HK-2 (cell line): ENCODE data around the gene POF1B.
A peak's percentile ranks its signal among the peaks of the same experiment; 100 is the strongest.

Source experiments
- DNase-seq: peaks from one replicate; pipeline ENCODE4 v3.0.0-alpha.2; 2018; ENCODE audit not compliant: unreplicated experiment

Gene POF1B

DNA sequence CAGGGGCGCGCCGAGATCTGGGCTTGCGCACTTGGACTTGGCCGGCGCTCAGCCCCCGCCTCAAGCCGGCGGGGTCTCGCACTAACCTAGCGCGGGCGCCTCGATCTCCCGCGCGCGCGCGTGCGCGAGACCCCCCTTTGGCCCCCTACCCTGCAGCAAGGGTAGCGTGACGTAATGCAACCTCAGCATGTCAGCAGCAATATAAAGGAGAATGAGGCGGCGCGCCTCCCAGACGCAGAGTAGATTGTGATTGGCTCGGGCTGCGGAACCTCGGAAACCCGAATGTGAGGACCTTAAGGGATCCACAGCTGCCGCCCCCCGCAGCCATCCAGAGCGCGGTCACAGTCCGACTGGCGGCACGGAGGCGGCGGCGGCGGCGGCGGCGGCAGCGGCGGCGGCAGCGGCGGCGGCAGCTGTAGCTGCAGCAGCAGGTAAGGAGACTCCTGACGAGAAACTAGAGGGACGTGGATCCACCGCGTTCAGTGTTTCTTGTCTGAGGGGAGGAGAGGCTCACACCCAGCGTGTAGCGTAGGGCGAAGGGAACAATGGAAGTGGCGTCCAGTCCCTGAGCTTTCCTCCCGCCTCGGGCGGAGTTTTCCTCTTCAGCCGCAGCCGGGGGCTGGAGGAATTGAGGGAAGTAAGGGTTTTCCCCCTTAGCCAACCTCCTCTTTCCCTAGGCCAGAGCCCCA, 135.6 kb downstream of the POF1B start, which contains the start of the genes SATL1 and ZNF711:
Gene SATL1 (minus strand): TSS at position 19 of the 689 bp plus-strand sequence. CDS start 134,811 bp downstream, outside the sequence.
Gene ZNF711 (plus strand): TSS at position 231 of the 689 bp plus-strand sequence. CDS start 3,582 bp downstream, outside the sequence.
- peak; percentile 6 for DNase-seq

- DNase-seq, result no peak
Measured at GRCh38 chrX:85243155-85243554, 136.3 kb downstream of the POF1B start.
